HepG2 (cell line): ENCODE data around the gene RBPMS2. TPM values are rescaled to one million over a fixed set of nuclear protein-coding genes. Genes with fewer than 3 reads are reported as not detected.

Experiments used
- GABPB1 ChIP-seq: IDR thresholded peaks from 2 replicates; pipeline ENCODE4 v1.6.1; 2016; ENCODE audit warnings: mild to moderate bottlenecking, missing genetic modification reagents, moderate library complexity, missing compliant biosample characterization
- PRMT3 ChIP-seq: sonication (generic); formaldehyde crosslinking; IDR thresholded peaks from 2 replicates; pipeline ENCODE4 v1.8.1; 2022; ENCODE audit warnings: low read depth, mild to moderate bottlenecking, moderate library complexity, missing genetic modification reagents, borderline replicate concordance
- ZNF121 ChIP-seq: sonication (generic); formaldehyde crosslinking; IDR thresholded peaks from 2 replicates; pipeline ENCODE4 v1.5.0; 2020; ENCODE audit warnings: mild to moderate bottlenecking, missing genetic modification reagents
- ZNF780A ChIP-seq: sonication (generic); formaldehyde crosslinking; IDR thresholded peaks from 2 replicates; pipeline ENCODE4 v1.8.0; 2022; ENCODE audit warnings: mild to moderate bottlenecking, missing genetic modification reagents, moderate library complexity
- polyA plus RNA-seq, 8 experiments: library from polyadenylated mRNA; depleted of rRNA in 3 of 8; stranded (reverse) in 7 of 8; unstranded in 1 of 8; fragments of >200 nt; fragmentation: Illumina TruSeq in 4 of 8; extraction: Trizol in 4 of 8; gene quantifications; 2 replicates each; pipeline versions ENCODE4 v1.2.1 to v1.2.3, GENCODE V29; 2011 to 2016; ENCODE audit warnings: low read depth in 4 of 8, missing spikeins in 1 of 8, mixed read lengths in 1 of 8; ENCODE audit not compliant: insufficient read depth in 1 of 8
- total RNA-seq, 5 experiments: library from RNA; depleted of rRNA; stranded (reverse); fragments of >200 nt; fragmentation: Illumina TruSeq; extraction: Trizol; gene quantifications; 2 replicates each; pipeline ENCODE4 v1.2.3, GENCODE V29; 2016; ENCODE audit warnings: low read depth in 1 of 5
- TF ChIP-seq, protein P1 (sequence below): sonication (generic); formaldehyde crosslinking; IDR thresholded peaks from 2 replicates; pipeline ENCODE4 v1.4.0; 2020; ENCODE audit warnings: mild to moderate bottlenecking, missing genetic modification reagents
- TF ChIP-seq, protein P2 (sequence below): sonication (generic); formaldehyde crosslinking; IDR thresholded peaks from 2 replicates; pipeline ENCODE4 v1.4.0; 2020; ENCODE audit warnings: mild to moderate bottlenecking, missing genetic modification reagents
- TF ChIP-seq, protein P3 (sequence below): sonication (generic); formaldehyde crosslinking; IDR thresholded peaks from 2 replicates; pipeline ENCODE4 v1.4.0; 2020; ENCODE audit warnings: low read depth, missing genetic modification reagents

The RBPMS2 gene
- total and polyA plus RNA-seq, 2 of the 13 experiments (the other 11 are each of a cell fraction or from before 2014, with no cell fraction given) = 0.08 TPM; not detected in 1

DNA sequence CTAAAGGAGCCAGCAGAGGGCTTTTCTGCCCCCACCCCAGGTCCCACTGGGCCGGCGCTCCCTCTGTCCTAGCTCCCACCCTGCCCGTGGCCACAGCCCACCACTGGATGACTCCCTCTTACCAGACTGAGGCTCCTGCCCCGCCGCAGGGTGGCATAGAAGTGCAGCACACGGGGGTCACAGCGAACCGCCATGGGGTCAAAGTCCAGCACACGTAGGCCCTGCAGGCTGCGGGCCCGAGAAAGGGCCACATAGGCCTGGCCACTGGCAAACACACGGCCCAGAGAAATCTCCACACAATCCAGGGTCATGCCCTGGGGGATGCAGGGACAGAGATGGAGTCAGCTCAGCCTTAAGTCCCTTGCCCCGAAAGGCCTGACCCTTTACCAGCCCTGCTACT lies 41.1 kb upstream of the RBPMS2 start (continued):
- TF ChIP-seq, protein P1, sequence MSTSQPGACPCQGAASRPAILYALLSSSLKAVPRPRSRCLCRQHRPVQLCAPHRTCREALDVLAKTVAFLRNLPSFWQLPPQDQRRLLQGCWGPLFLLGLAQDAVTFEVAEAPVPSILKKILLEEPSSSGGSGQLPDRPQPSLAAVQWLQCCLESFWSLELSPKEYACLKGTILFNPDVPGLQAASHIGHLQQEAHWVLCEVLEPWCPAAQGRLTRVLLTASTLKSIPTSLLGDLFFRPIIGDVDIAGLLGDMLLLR (CRISPR knock-in tag) = peak; percentile 16; the same call in 1 of the 2 replicates
- TF ChIP-seq ZNF780A (CRISPR knock-in tag) (0 out of 2 replicates have a peak, but pooled peaks have one; percentile 30), GABPB1 (CRISPR knock-in tag) (peak; percentile 52; the same call in 1 of the 2 replicates), ZNF121 (CRISPR knock-in tag) (peak; percentile 46; the same call in 1 of the 2 replicates), PRMT3 (CRISPR knock-in tag) (no peak)
- TF ChIP-seq, protein P2, sequence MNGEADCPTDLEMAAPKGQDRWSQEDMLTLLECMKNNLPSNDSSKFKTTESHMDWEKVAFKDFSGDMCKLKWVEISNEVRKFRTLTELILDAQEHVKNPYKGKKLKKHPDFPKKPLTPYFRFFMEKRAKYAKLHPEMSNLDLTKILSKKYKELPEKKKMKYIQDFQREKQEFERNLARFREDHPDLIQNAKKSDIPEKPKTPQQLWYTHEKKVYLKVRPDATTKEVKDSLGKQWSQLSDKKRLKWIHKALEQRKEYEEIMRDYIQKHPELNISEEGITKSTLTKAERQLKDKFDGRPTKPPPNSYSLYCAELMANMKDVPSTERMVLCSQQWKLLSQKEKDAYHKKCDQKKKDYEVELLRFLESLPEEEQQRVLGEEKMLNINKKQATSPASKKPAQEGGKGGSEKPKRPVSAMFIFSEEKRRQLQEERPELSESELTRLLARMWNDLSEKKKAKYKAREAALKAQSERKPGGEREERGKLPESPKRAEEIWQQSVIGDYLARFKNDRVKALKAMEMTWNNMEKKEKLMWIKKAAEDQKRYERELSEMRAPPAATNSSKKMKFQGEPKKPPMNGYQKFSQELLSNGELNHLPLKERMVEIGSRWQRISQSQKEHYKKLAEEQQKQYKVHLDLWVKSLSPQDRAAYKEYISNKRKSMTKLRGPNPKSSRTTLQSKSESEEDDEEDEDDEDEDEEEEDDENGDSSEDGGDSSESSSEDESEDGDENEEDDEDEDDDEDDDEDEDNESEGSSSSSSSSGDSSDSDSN (CRISPR knock-in tag) = peak; percentile 53; the same call in 1 of the 2 replicates
- TF ChIP-seq, protein P3, sequence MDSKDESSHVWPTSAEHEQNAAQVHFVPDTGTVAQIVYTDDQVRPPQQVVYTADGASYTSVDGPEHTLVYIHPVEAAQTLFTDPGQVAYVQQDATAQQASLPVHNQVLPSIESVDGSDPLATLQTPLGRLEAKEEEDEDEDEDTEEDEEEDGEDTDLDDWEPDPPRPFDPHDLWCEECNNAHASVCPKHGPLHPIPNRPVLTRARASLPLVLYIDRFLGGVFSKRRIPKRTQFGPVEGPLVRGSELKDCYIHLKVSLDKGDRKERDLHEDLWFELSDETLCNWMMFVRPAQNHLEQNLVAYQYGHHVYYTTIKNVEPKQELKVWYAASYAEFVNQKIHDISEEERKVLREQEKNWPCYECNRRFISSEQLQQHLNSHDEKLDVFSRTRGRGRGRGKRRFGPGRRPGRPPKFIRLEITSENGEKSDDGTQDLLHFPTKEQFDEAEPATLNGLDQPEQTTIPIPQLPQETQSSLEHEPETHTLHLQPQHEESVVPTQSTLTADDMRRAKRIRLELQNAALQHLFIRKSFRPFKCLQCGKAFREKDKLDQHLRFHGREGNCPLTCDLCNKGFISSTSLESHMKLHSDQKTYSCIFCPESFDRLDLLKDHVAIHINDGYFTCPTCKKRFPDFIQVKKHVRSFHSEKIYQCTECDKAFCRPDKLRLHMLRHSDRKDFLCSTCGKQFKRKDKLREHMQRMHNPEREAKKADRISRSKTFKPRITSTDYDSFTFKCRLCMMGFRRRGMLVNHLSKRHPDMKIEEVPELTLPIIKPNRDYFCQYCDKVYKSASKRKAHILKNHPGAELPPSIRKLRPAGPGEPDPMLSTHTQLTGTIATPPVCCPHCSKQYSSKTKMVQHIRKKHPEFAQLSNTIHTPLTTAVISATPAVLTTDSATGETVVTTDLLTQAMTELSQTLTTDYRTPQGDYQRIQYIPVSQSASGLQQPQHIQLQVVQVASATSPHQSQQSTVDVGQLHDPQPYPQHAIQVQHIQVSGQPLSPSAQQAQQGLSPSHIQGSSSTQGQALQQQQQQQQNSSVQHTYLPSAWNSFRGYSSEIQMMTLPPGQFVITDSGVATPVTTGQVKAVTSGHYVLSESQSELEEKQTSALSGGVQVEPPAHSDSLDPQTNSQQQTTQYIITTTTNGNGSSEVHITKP (CRISPR knock-in tag) = peak; percentile 83
- TF ChIP-seq, all 625 proteins: peak for 122
